Testis (tissue), 3 donors: ENCODE measurements around the gene PDE6A. TPM values are rescaled to one million over a fixed set of nuclear protein-coding genes. Genes with fewer than 3 reads are reported as not detected.

Source experiments
- DNase-seq: peaks from one replicate; pipeline ENCODE4 v3.0.0-alpha.2; 2019
- H3K27ac ChIP-seq, 2 donors: fragments of 200-600 bp; sonication (generic); one replicate each; pipeline ENCODE4 v1.5.1; 2019
- H3K27me3 ChIP-seq: fragments of 200-600 bp; sonication (generic); one replicate; pipeline ENCODE4 v1.5.1; 2019
- H3K36me3 ChIP-seq: fragments of 200-600 bp; sonication (generic); one replicate; pipeline ENCODE4 v1.5.1; 2017; ENCODE audit warnings: low read depth; ENCODE audit errors: missing control alignments
- H3K4me1 ChIP-seq: fragments of 200-600 bp; sonication (generic); one replicate; pipeline ENCODE4 v1.5.1; 2019
- H3K4me3 ChIP-seq, 2 donors: fragments of 200-600 bp; sonication (generic); one replicate each; pipeline ENCODE4 v1.5.1; 2017 to 2019
- H3K9me3 ChIP-seq: fragments of 200-600 bp; sonication (generic); one replicate; pipeline ENCODE4 v1.5.1; 2017
- CTCF ChIP-seq, 3 experiments: fragments of 450-650 bp in 2 of 3; fragments of 200-600 bp in 1 of 3; sonication (generic) in 1 of 3; IDR thresholded peaks; one replicate each; pipeline ENCODE4 v1.5.1; 2016 to 2019; ENCODE audit warnings: antibody characterized with exemption in 3 of 3, mild to moderate bottlenecking in 2 of 3, moderate library complexity in 1 of 3
- POLR2A ChIP-seq: fragments of 450-650 bp; IDR thresholded peaks from one replicate; pipeline ENCODE4 v1.6.1; 2017; ENCODE audit warnings: antibody characterized with exemption, mild to moderate bottlenecking, moderate library complexity
- WGBS, 2 donors: methylation state at CpG; one replicate each; pipeline ENCODE4 v1.1.5; 2018; 5-methylcytosine and 5-hydroxymethylcytosine counted together
- intact Hi-C: fragments of 100-400 bp; cut with DNase I; formaldehyde crosslinking; loops from one replicate; pipeline ENCODE4 v1.15.1; 2023; ENCODE audit warnings: low total_unique reads
- polyA plus RNA-seq: library from polyadenylated mRNA; stranded (reverse); fragments of 350-450 nt; fragmentation: Illumina TruSeq; extraction: RNeasy Lipid Tissue Mini Kit (QIAGEN cat#74804); gene quantifications from one replicate; pipeline ENCODE4 v1.2.3, GENCODE V29; 2014; ENCODE audit warnings: low read depth, low replicate concordance; ENCODE audit not compliant: insufficient read depth
- total RNA-seq, 2 donors: library from RNA; depleted of rRNA; stranded (reverse); fragments of >200 nt; gene quantifications; one replicate each; pipeline ENCODE4 v1.2.3, GENCODE V29; 2016

Gene PDE6A
- total and polyA plus RNA-seq, 3 donors from 2014 or later: 2.9 to 4.6 (median 3.2) TPM

- intact Hi-C loops: loop anchor here (10.0 kb wide), 1 partner anchor 163 kb away; no protein-coding TSS in a partner anchor
- no peak overlapping the region for H3K27ac ChIP-seq
- 80 to 89% methylated on average over 5 of the region's 5 CpGs for WGBS, 2 donors
Observed at GRCh38 chr5:149831492-149831891, 113.1 kb downstream of the PDE6A start.

GRCh38 chr5:149830579-149830978, 114.0 kb downstream of the PDE6A start:
- H3K9me3 ChIP-seq: no peaks in the 10 kb centered on the region
- no peak overlapping the region for H3K27ac ChIP-seq
- TF ChIP-seq POLR2A (no peak), CTCF (IDR thresholded peaks at IDR 0.05) (no peak)
- 86 to 87% methylated on average over 5 of the region's 5 CpGs for WGBS, 2 donors
- H3K4me1 ChIP-seq: no peaks in the 10 kb centered on the region
- DNase-seq: no peak
- H3K4me3 ChIP-seq: no peak overlapping the region
- no peaks in the 10 kb centered on the region for H3K27me3 ChIP-seq
- intact Hi-C loops: loop anchor here (10.0 kb wide), 1 partner anchor 164 kb away; no protein-coding TSS in a partner anchor
- H3K36me3 ChIP-seq: no peaks in the 10 kb centered on the region

More at GRCh38 chr5:149831492-149831891, 113.1 kb downstream of the PDE6A start:
- Histone ChIP-seq H3K36me3 (no peaks in the 10 kb centered on the region), H3K4me1 (no peaks in the 10 kb centered on the region), H3K9me3 (no peaks in the 10 kb centered on the region), H3K4me3 (no peak overlapping the region), H3K27me3 (no peaks in the 10 kb centered on the region)
- no peak for TF ChIP-seq CTCF (IDR thresholded peaks at IDR 0.05)
- no peak for TF ChIP-seq POLR2A
- no peak for DNase-seq

GRCh38 chr5:149829954-149830353, 114.6 kb downstream of the PDE6A start:
- H3K9me3 ChIP-seq: no peaks in the 10 kb centered on the region
- H3K27ac ChIP-seq: no peak overlapping the region
- peak in 1 of 3 experiments; percentile 12 for TF ChIP-seq CTCF (IDR thresholded peaks at IDR 0.05)
- TF ChIP-seq POLR2A: no peak
- no peaks in the 10 kb centered on the region for H3K36me3 ChIP-seq
- DNase-seq: no peak
- H3K4me1 ChIP-seq: peaks cover 3% of the 10 kb centered on the region
- intact Hi-C loops: loop anchor here (5.0 to 10.0 kb wide), 2 partner anchors 165 to 193 kb away; no protein-coding TSS in a partner anchor
- no peak overlapping the region for H3K4me3 ChIP-seq
- no peaks in the 10 kb centered on the region for H3K27me3 ChIP-seq
- WGBS, 2 donors: 58 to 74% methylated on average over 3 of the region's 3 CpGs

GRCh38 chr5:149828161-149829011, 116.2 kb downstream of the PDE6A start:
- TF ChIP-seq POLR2A: no peak
- TF ChIP-seq CTCF (IDR thresholded peaks at IDR 0.05): peak; percentile 82 to 88 (median 88)
- WGBS, 2 donors: 50 to 59% methylated on average over 10 to 11 of the region's 11 CpGs
- intact Hi-C loops: loop anchor here (5.0 kb wide), 1 partner anchor 191 kb away; no protein-coding TSS in a partner anchor
- no peaks in the 10 kb centered on the region for H3K27me3 ChIP-seq
- no peaks in the 10 kb centered on the region for H3K36me3 ChIP-seq
- no peaks in the 10 kb centered on the region for H3K9me3 ChIP-seq
- peaks cover 14% of the 10 kb centered on the region for H3K4me1 ChIP-seq
- no peak overlapping the region for H3K27ac ChIP-seq
- peak; percentile 93 for DNase-seq
- H3K4me3 ChIP-seq: no peak overlapping the region
